SK-N-SH (cell line): Measurements from ENCODE around the gene IWS1.

ENCODE experiments used
- CTCF ChIP-seq: fragments of 200-600 bp; sonication (generic); IDR thresholded peaks from 2 replicates; pipeline ENCODE4 v1.6.1; 2017; ENCODE audit warnings: antibody characterized with exemption, mild to moderate bottlenecking, moderate library complexity
- EP300 ChIP-seq, 2 experiments: IDR thresholded peaks; 2 replicates each; pipeline versions ENCODE4 v1.4.0 to v1.6.1; 2012; ENCODE audit warnings: borderline replicate concordance in 1 of 2, low read depth in 1 of 2, low read length in 1 of 2
- FOSL2 ChIP-seq: IDR thresholded peaks from 2 replicates; pipeline ENCODE4 v1.4.0; 2012; ENCODE audit warnings: low read depth, mild to moderate bottlenecking, moderate library complexity, borderline replicate concordance
- FOXJ3 ChIP-seq: sonication (generic); formaldehyde crosslinking; IDR thresholded peaks from 2 replicates; pipeline ENCODE4 v1.5.1; 2020; ENCODE audit warnings: mild to moderate bottlenecking, missing genetic modification reagents
- GATA2 ChIP-seq: sonication (generic); formaldehyde crosslinking; IDR thresholded peaks from 2 replicates; pipeline ENCODE4 v1.5.0; 2020; ENCODE audit warnings: mild to moderate bottlenecking, missing genetic modification reagents
- NRF1 ChIP-seq: IDR thresholded peaks from 2 replicates; pipeline ENCODE4 v1.6.1; 2012; ENCODE audit warnings: low read depth, mild to moderate bottlenecking, low read length
- POLR2AphosphoS5 ChIP-seq: IDR thresholded peaks from 2 replicates; pipeline ENCODE4 v1.6.1; 2012; ENCODE audit warnings: low read depth, low read length
- USF1 ChIP-seq: IDR thresholded peaks from 2 replicates; pipeline ENCODE4 v1.4.0; 2012; ENCODE audit warnings: low read depth, borderline replicate concordance

- TF ChIP-seq CTCF (no peak), GATA2 (no peak), NRF1 (no peak), POLR2AphosphoS5 (no peak), FOXJ3 (no peak), USF1 (no peak), FOSL2 (no peak), EP300 (IDR thresholded peaks at IDR 0.05; ENCODE audit: borderline replicate concordance in 1 of 2, low read depth in 1 of 2, low read length in 1 of 2) (no peak)
Measured at GRCh38 chr2:127475788-127476187, 50.5 kb downstream of the IWS1 start.
